ENCODE data around the gene NCAM1.

DNA sequence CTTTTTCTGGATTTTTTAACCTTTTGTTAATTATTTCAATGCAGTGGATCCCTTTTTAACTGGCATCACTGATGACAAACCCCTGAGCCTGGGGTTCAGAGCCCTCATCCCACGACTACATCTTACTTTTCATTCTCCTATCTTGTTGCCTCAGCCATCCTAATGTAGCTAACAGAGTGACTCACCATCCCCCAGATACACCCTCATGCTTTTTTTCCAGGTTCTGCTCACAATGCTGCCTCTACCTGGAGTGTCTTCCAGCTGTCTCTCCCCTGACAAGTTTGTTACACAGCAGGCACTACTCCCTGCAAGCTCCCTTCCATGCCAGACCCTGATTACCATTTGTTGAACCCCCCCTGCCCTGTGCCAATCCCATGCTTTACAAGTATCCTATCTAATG is 135.4 kb downstream of the NCAM1 start:
- TF ChIP-seq, protein P1, sequence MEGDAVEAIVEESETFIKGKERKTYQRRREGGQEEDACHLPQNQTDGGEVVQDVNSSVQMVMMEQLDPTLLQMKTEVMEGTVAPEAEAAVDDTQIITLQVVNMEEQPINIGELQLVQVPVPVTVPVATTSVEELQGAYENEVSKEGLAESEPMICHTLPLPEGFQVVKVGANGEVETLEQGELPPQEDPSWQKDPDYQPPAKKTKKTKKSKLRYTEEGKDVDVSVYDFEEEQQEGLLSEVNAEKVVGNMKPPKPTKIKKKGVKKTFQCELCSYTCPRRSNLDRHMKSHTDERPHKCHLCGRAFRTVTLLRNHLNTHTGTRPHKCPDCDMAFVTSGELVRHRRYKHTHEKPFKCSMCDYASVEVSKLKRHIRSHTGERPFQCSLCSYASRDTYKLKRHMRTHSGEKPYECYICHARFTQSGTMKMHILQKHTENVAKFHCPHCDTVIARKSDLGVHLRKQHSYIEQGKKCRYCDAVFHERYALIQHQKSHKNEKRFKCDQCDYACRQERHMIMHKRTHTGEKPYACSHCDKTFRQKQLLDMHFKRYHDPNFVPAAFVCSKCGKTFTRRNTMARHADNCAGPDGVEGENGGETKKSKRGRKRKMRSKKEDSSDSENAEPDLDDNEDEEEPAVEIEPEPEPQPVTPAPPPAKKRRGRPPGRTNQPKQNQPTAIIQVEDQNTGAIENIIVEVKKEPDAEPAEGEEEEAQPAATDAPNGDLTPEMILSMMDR (IDR thresholded peaks at IDR 0.05) = no peak
- TF ChIP-seq POLR2AphosphoS5 (IDR thresholded peaks at IDR 0.05) (no peak), POLR2A (IDR thresholded peaks at IDR 0.05) (no peak), EP300 (IDR thresholded peaks at IDR 0.05) (no peak)
